GM11168 (cell line): ENCODE results near the gene HKDC1.

Experiments used
- in situ Hi-C: fragments of 300-500 bp; cut with MboI; formaldehyde crosslinking; loops from one replicate; pipeline ENCODE4 v1.12.0; 2022; ENCODE audit warnings: low sequenced_read_pairs; ENCODE audit not compliant: unreplicated experiment

Gene HKDC1

GRCh38 chr10:69214666-69215131, 5.4 kb upstream of the HKDC1 start:
- in situ Hi-C loops = loop anchor here (25.0 kb wide), 1 partner anchor 202 kb away; no protein-coding TSS in a partner anchor

GRCh38 chr10:69215405-69216171, 4.5 kb upstream of the HKDC1 start:
- in situ Hi-C loops = loop anchor here (25.0 kb wide), 1 partner anchor 203 kb away; no protein-coding TSS in a partner anchor

GRCh38 chr10:69216577-69217118, 3.5 kb upstream of the HKDC1 start:
- in situ Hi-C loops = loop anchor here (25.0 kb wide), 1 partner anchor 204 kb away; no protein-coding TSS in a partner anchor

DNA sequence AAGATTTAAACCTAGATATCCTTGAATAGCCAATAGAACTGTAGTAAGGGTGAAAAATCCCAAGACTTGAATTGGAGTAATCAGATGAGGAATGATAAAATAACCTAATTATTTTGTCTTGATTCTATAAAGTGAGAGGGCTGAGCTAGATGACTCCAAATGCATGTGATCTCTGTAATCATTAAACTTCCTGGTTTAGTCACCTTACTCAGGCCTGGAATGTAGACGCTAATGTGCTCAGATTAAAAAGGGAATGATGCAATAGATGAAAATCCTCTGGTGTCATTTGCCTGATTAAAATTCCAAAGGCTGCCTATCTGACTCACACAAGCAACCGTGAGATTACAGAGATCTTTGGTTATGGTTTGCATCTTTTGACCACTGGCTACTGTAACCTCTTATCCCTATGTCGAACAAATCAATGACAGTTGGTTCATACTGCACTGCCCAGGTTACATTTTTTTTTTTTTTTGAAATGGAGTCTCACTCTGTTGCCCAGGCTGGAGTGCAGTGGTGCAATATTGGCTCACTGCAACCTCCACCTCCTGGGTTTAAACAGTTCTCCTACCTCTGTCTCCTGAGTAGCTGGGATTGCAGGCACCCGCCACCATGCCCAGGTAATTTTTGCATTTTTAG, 2.9 kb upstream of the HKDC1 start:
- in situ Hi-C loops = loop anchor here (25.0 kb wide), 1 partner anchor 205 kb away; no protein-coding TSS in a partner anchor

- in situ Hi-C loops = loop anchor here (25.0 kb wide), 1 partner anchor 207 kb away; no protein-coding TSS in a partner anchor
Measured at GRCh38 chr10:69218831-69219230, 1.3 kb upstream of the HKDC1 start.

GRCh38 chr10:69220507-69220906, 375 bp downstream of the HKDC1 start:
- in situ Hi-C loops = loop anchor here (25.0 kb wide), 1 partner anchor 208 kb away; no protein-coding TSS in a partner anchor

DNA sequence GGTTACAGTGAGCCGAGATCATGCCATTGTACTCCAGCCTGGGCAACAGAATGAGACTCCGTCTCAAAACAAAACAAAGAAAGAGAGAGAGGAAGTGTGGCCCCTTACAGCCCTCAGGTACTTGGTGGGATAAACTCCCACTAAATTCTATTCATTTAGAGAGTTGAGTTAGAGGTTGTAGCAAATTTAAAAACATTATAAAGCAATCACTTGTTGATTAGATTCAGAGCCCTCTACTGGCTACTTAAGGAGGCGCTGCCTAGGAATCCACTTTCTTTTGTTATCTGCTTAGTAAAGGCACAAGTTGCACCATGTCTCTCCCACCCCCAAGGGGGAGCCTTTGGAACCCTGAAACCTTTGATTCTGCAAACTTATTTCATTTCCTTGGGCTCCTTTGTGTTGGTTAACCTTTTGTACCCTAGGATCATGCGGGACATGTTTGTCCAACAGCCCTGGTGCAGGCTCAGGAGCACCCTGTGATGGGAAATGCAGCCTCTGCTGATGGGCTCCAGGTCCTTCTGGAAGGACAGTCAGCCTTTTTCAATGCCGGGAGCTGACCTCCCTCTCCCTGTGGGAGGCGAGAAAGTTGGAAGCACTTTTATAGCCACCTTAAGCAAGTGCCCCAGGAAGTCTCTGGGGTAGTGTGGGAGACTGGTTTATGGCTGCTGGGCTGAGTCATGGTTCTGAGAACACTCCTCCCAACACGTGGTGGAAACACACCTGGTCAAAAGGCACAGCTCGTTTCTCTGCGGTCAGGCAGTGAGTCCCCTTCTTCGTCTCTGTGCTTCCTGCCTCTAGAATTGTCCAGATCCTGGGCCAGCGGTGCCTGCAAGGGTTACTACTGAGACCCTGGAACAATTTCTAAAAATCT, 2.3 kb downstream of the HKDC1 start:
- in situ Hi-C loops = loop anchor here (25.0 kb wide), 1 partner anchor 210 kb away; no protein-coding TSS in a partner anchor

GRCh38 chr10:69223028-69223342, 2.9 kb downstream of the HKDC1 start:
- in situ Hi-C loops = loop anchor here (25.0 kb wide), 1 partner anchor 211 kb away; no protein-coding TSS in a partner anchor

GRCh38 chr10:69224862-69225657, 4.9 kb downstream of the HKDC1 start:
- in situ Hi-C loops = loop anchor here (25.0 kb wide), 1 partner anchor 213 kb away; no protein-coding TSS in a partner anchor

DNA sequence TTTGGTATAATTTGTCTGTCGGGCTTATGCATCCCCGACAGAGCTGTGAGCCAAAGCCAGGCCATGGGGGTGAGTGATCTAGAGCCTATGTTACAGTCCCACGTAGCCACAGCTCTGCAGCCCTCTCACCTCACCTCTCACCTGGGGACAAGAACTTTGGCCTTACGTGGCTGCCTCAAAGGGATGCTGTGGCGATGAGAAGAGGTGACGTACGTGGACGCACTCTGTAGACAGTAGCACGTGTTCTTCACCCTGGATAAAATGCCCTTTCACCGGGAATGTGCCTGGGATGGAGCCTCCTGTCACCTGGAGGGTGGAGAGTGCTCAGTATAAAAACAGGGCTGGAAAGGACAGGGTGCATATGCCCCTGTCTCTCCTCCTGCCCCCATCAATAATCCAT, 5.5 kb downstream of the HKDC1 start:
- in situ Hi-C loops = no loop called here

GRCh38 chr10:69226919-69227450, 6.9 kb downstream of the HKDC1 start:
- in situ Hi-C loops = no loop called here

DNA sequence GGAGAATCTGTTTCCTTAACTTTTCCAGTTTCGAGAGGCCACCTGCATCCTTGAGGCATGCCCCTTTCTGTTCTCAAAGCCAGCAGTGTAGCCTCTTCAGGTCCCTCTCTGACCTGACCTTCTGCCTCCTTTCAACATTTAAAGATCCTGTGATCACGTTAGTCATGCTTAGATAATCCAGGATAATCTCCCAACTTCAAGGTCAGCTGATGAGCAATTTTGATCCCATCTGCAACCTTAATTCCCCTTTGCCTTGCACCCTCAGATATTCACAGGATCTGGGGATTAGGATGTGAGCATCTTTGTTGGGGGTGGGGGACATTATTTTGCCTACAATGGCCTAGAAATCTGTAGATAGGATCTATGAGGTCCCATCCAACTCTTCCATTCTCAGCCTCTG, 8.0 kb downstream of the HKDC1 start:
- in situ Hi-C loops = no loop called here

DNA sequence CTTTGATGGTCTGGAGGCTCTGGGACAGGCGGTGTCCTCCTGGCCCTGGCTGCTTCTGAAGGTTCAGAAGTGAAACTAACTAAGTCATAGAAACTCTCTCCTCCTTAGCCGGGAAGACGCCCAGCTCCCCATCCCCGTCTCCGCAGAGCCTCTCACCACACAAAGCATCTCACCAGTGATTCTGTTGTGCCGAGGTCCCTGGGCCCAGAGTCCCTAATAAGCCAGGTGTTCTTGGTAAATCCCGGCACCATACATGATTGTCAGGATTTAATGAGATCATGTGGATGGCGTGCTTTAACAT, 9.4 kb downstream of the HKDC1 start:
- in situ Hi-C loops = no loop called here

DNA sequence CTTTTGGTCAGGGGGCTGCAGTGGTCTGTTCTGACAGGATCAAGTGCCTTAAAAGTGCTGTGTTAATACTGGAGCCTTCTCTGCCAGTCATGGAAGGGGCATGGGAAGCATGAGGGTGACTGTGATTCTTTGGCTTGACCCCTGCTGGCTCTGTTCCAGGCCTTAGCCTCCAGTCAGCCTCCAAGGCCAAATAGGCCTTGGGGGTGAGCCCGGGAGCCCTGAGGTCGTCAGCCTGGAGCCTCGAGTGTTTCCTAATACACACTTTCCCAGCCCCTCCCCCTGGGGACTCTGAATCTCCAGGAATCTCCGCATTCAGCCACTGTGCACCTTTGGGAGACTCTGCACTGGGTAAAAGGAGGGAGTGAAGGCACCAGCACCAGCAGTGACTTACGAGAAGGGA, 10.0 kb downstream of the HKDC1 start:
- in situ Hi-C loops = no loop called here

DNA sequence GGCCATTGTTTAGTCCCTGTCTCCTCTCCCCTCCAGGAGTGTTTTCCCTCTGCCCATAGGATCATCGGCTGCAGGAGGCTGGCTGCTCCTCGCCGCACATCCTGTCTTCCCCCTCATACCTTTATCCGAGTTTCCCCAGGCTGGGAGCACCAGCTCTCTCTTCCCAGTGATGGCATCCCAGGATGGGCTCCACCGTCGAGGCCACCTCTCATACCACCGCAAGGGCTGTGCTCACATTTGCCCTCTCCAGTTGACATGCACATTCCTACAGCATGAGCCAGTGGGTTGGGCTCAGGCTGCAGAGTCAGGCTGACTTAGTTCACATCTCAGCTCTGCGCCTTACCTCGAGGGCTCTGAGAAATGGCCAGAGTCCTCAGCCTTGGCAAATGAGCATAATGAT, 12.1 kb downstream of the HKDC1 start:
- in situ Hi-C loops = no loop called here

- in situ Hi-C loops = no loop called here
Measured at GRCh38 chr10:69232736-69233480, 12.8 kb downstream of the HKDC1 start.

GRCh38 chr10:69234447-69234846, 14.3 kb downstream of the HKDC1 start:
- in situ Hi-C loops = no loop called here

DNA sequence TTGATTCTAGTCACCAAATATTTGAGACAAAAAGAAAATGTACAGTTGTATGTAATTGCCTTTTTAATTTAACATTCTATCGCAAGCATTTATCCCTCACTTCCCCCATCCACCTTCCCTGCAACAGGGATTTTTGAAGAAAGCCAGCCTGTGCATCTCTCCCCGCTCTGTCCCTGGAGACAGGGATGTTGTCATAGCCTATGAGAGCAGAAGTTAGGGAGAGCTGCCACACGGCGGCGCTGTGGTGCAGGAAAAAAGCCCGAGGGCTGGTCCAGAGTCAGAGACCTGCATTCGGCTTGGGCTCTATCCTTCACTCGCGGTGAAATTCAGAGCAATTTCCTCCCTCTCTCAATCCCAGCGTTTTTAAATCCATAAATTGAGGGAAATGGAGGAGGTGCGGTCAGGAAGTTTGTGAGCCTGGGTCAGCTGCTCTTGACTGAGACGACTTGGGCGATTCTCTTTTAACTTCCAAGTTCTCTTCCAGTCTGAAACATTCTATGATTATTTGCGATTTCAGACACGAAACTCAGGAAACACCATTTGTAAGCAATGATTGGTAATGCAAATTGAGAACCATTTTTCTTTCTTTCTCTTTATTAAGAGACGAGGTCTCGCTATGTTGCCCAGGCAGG, 17.5 kb downstream of the HKDC1 start:
- in situ Hi-C loops = no loop called here
